ENCODE measurements around the gene NFASC.

NFASC gene

DNA sequence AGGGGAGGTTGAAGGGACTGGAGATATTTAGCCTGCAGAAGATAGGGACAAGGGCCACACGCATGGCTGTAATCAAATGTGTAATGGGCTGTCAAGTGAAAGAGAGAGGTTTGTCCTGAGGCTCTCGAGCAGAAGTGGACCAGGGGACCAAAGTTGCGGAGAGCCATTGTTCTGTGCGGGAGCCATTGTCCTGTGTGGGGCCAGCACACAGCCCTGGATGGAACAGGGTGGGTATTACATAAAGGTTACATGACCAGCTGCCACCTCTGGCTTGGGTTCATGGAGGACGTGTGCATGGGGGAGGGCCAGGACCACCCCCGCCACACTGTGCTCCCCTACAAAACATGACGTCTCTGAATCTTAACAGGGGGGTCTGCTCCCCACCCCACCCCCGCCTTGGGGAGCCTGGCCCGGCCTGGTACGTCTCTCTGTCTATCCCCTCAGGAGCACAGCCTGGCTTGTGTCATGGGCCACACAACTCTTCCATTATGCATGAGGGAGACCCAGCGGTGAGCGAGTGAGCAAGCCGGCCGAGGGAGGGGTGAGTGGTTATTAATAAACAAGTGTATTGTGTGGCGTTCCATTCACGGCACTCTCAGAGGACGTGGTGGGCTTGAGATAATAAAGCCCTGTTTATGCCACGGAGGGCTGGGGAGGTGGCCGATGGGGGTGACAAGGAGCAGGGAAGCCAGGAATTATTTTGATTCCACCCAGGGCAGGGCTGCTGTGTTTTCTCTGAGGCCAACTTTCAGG, at the start of gene NFASC:
Gene NFASC (plus strand): TSS at position 703 of the 753 bp plus-strand sequence. CDS start 73,454 bp downstream, outside the sequence.
- TF ChIP-seq ZBTB8A (tag by site-specific recombination; IDR thresholded peaks at IDR 0.05) (no peak), ZNF391 (tag by site-specific recombination; IDR thresholded peaks at IDR 0.05; ENCODE audit: borderline replicate concordance, low read depth) (no peak), GLIS1 (tag by site-specific recombination; IDR thresholded peaks at IDR 0.05) (no peak), ZNF169 (tag by site-specific recombination; IDR thresholded peaks at IDR 0.05) (no peak), OSR2 (tag by site-specific recombination; IDR thresholded peaks at IDR 0.05) (no peak), ZNF2 (tag by site-specific recombination; IDR thresholded peaks at IDR 0.05) (no peak), ZNF324 (tag by site-specific recombination; IDR thresholded peaks at IDR 0.05) (no peak), ZNF211 (tag by site-specific recombination; IDR thresholded peaks at IDR 0.05; ENCODE audit: low read depth) (no peak), SETDB1 (IDR thresholded peaks at IDR 0.05; ENCODE audit: insufficient read length, low read length) (no peak), YY2 (tag by site-specific recombination; IDR thresholded peaks at IDR 0.05) (no peak), ZNF433 (tag by site-specific recombination; IDR thresholded peaks at IDR 0.05; ENCODE audit: low read depth) (no peak)
- TF ChIP-seq, protein P1, sequence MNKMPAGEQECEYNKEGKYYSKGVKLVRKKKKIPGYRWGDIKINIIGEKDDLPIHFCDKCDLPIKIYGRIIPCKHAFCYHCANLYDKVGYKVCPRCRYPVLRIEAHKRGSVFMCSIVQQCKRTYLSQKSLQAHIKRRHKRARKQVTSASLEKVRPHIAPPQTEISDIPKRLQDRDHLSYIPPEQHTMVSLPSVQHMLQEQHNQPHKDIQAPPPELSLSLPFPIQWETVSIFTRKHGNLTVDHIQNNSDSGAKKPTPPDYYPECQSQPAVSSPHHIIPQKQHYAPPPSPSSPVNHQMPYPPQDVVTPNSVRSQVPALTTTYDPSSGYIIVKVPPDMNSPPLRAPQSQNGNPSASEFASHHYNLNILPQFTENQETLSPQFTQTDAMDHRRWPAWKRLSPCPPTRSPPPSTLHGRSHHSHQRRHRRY (tag by site-specific recombination; IDR thresholded peaks at IDR 0.05) = no peak
- TF ChIP-seq, protein P2, sequence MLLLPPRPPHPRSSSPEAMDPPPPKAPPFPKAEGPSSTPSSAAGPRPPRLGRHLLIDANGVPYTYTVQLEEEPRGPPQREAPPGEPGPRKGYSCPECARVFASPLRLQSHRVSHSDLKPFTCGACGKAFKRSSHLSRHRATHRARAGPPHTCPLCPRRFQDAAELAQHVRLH (tag by site-specific recombination; IDR thresholded peaks at IDR 0.05) = no peak
- TF ChIP-seq, protein P3, sequence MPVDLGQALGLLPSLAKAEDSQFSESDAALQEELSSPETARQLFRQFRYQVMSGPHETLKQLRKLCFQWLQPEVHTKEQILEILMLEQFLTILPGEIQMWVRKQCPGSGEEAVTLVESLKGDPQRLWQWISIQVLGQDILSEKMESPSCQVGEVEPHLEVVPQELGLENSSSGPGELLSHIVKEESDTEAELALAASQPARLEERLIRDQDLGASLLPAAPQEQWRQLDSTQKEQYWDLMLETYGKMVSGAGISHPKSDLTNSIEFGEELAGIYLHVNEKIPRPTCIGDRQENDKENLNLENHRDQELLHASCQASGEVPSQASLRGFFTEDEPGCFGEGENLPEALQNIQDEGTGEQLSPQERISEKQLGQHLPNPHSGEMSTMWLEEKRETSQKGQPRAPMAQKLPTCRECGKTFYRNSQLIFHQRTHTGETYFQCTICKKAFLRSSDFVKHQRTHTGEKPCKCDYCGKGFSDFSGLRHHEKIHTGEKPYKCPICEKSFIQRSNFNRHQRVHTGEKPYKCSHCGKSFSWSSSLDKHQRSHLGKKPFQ (tag by site-specific recombination; IDR thresholded peaks at IDR 0.05) = no peak
- H3K4me3 ChIP-seq (ENCODE audit: low read depth, low read length) = no peak within 1 kb of the TSS
- H3K9me3 ChIP-seq (ENCODE audit: control insufficient read depth, insufficient read depth, low read depth, low read length) = no peaks in the 10 kb centered on the region
- H3K27ac ChIP-seq (ENCODE audit: extremely low read depth, low read depth, low read length) = no peak within 1 kb of the TSS
- ChIA-PET POLR2A (no interaction called here), CTCF (interaction anchor here (4.5 kb wide), 1 partner anchor 64 kb away, joined by 19 read pairs; no protein-coding TSS in a partner anchor)
- H3K36me3 ChIP-seq (ENCODE audit: control insufficient read depth in 2 of 2, insufficient read depth in 1 of 2, low read length in 2 of 2) = no peaks in the 10 kb centered on the region
- no peaks in the 10 kb centered on the region for H3K4me1 ChIP-seq (ENCODE audit: control insufficient read depth, insufficient read depth, low read length)

DNA sequence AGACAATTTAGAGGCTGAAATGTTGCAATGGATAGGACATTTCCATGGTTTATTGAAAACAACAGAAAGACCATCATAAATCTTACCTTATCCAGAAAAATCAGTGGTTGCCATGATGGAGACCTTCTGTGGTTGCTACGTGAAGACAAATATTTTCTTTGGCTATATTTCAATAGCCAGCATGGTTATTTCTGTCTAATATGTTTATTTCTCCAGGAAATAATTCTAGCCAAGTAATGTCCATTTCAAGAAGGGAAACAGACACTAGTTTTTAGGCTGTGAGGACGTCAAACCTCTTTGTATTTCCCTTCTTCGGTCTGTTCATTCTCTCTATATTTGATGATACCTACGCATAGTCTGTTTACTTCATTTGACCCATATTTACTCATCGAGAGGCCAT, 49.2 kb upstream of the NFASC start:
- H3K4me3 ChIP-seq (ENCODE audit: low read depth, low read length) = no peak overlapping the region
- peaks cover 7% of the 10 kb centered on the region; the same call in 1 of the 2 replicates for H3K4me1 ChIP-seq (ENCODE audit: control insufficient read depth, insufficient read depth, low read length)
- H3K27ac ChIP-seq (ENCODE audit: extremely low read depth, low read depth, low read length) = no peak overlapping the region
- H3K36me3 ChIP-seq (ENCODE audit: control insufficient read depth in 2 of 2, insufficient read depth in 1 of 2, low read length in 2 of 2) = no peaks in the 10 kb centered on the region
- no peaks in the 10 kb centered on the region for H3K9me3 ChIP-seq (ENCODE audit: control insufficient read depth, insufficient read depth, low read depth, low read length)
- ChIA-PET POLR2A (no interaction called here), CTCF (interaction anchor here (0.6 to 15.4 kb wide), 3 partner anchors 12 to 256 kb away, joined by 3 to 181 read pairs (median 7); no protein-coding TSS in a partner anchor)
- TF ChIP-seq, protein P4, sequence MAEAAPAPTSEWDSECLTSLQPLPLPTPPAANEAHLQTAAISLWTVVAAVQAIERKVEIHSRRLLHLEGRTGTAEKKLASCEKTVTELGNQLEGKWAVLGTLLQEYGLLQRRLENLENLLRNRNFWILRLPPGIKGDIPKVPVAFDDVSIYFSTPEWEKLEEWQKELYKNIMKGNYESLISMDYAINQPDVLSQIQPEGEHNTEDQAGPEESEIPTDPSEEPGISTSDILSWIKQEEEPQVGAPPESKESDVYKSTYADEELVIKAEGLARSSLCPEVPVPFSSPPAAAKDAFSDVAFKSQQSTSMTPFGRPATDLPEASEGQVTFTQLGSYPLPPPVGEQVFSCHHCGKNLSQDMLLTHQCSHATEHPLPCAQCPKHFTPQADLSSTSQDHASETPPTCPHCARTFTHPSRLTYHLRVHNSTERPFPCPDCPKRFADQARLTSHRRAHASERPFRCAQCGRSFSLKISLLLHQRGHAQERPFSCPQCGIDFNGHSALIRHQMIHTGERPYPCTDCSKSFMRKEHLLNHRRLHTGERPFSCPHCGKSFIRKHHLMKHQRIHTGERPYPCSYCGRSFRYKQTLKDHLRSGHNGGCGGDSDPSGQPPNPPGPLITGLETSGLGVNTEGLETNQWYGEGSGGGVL (tag by site-specific recombination; IDR thresholded peaks at IDR 0.05) = no peak
- no peak for TF ChIP-seq ZFHX2 (tag by site-specific recombination; conservative IDR thresholded peaks at IDR 0.05)
- TF ChIP-seq IKZF3 (tag by site-specific recombination; IDR thresholded peaks at IDR 0.05) = no peak
- no peak for TF ChIP-seq GLIS1 (tag by site-specific recombination; IDR thresholded peaks at IDR 0.05)
- TF ChIP-seq, protein P5, sequence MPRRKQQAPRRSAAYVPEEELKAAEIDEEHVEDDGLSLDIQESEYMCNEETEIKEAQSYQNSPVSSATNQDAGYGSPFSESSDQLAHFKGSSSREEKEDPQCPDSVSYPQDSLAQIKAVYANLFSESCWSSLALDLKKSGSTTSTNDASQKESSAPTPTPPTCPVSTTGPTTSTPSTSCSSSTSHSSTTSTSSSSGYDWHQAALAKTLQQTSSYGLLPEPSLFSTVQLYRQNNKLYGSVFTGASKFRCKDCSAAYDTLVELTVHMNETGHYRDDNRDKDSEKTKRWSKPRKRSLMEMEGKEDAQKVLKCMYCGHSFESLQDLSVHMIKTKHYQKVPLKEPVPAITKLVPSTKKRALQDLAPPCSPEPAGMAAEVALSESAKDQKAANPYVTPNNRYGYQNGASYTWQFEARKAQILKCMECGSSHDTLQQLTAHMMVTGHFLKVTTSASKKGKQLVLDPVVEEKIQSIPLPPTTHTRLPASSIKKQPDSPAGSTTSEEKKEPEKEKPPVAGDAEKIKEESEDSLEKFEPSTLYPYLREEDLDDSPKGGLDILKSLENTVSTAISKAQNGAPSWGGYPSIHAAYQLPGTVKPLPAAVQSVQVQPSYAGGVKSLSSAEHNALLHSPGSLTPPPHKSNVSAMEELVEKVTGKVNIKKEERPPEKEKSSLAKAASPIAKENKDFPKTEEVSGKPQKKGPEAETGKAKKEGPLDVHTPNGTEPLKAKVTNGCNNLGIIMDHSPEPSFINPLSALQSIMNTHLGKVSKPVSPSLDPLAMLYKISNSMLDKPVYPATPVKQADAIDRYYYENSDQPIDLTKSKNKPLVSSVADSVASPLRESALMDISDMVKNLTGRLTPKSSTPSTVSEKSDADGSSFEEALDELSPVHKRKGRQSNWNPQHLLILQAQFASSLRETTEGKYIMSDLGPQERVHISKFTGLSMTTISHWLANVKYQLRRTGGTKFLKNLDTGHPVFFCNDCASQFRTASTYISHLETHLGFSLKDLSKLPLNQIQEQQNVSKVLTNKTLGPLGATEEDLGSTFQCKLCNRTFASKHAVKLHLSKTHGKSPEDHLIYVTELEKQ (tag by site-specific recombination; IDR thresholded peaks at IDR 0.05; ENCODE audit: borderline replicate concordance) = no peak
- no peak for TF ChIP-seq ZNF747 (tag by site-specific recombination; IDR thresholded peaks at IDR 0.05)
- TF ChIP-seq ZNF658 (tag by site-specific recombination; IDR thresholded peaks at IDR 0.05) = no peak
- no peak for TF ChIP-seq ZNF626 (tag by site-specific recombination; IDR thresholded peaks at IDR 0.05)
- TF ChIP-seq ZNF214 (tag by site-specific recombination; IDR thresholded peaks at IDR 0.05; ENCODE audit: borderline replicate concordance) = no peak
